Activated CD8-positive, alpha-beta T cell treated with anti-CD3 and anti-CD28 coated beads, Interleukin-2, amount 10 ng/mL, durations not matched to agents 7 days and 5 days (primary cell): ENCODE results near the gene ZNF346. TPM values are rescaled to one million over a fixed set of nuclear protein-coding genes. Genes with fewer than 3 reads are reported as not detected.

ENCODE experiments used
- ATAC-seq: fragments of 150-1000 bp; cut with Tn5 transposase; one replicate; pipeline ENCODE4 v1.10.0; 2021; ENCODE audit warnings: moderate library complexity
- CTCF ChIA-PET: fragments of 350-600 bp; sonication (Branson Sonifier 250); formaldehyde crosslinking; loops from one replicate; lab custom pipeline; 2021; ENCODE audit warnings: antibody characterized with exemption; lab: Charles Lee
- POLR2A ChIA-PET: fragments of 350-600 bp; sonication (Branson Sonifier 250); formaldehyde crosslinking; loops from one replicate; lab custom pipeline; 2021; ENCODE audit warnings: antibody characterized with exemption; lab: Charles Lee
- DNase-seq: peaks from one replicate; pipeline ENCODE4 v3.0.0-alpha.2; 2020
- H3K27ac Mint-ChIP-seq: one replicate; pipeline ENCODE4 v1.8.0; 2021; ENCODE audit warnings: mild to moderate bottlenecking, mixed read lengths
- H3K27me3 Mint-ChIP-seq: one replicate; pipeline ENCODE4 v1.8.0; 2021; ENCODE audit warnings: low read depth, mixed read lengths
- H3K36me3 Mint-ChIP-seq: one replicate; pipeline ENCODE4 v1.8.0; 2021; ENCODE audit warnings: low read depth, mixed read lengths
- H3K4me1 Mint-ChIP-seq: one replicate; pipeline ENCODE4 v1.8.0; 2021; ENCODE audit warnings: low read depth, mixed read lengths
- H3K4me3 Mint-ChIP-seq: one replicate; pipeline ENCODE4 v1.8.0; 2021; ENCODE audit warnings: mild to moderate bottlenecking, mixed read lengths
- H3K9me3 Mint-ChIP-seq: one replicate; pipeline ENCODE4 v1.8.0; 2022; ENCODE audit warnings: mixed read lengths; ENCODE audit not compliant: insufficient read depth
- total RNA-seq, 2 experiments: library from RNA; stranded (reverse); gene quantifications; one replicate each; pipeline ENCODE4 v1.2.3, GENCODE V29; 2021

ZNF346 gene
- total RNA-seq, 2 experiments from 2014 or later, result 25.1 to 29.8 TPM

DNA sequence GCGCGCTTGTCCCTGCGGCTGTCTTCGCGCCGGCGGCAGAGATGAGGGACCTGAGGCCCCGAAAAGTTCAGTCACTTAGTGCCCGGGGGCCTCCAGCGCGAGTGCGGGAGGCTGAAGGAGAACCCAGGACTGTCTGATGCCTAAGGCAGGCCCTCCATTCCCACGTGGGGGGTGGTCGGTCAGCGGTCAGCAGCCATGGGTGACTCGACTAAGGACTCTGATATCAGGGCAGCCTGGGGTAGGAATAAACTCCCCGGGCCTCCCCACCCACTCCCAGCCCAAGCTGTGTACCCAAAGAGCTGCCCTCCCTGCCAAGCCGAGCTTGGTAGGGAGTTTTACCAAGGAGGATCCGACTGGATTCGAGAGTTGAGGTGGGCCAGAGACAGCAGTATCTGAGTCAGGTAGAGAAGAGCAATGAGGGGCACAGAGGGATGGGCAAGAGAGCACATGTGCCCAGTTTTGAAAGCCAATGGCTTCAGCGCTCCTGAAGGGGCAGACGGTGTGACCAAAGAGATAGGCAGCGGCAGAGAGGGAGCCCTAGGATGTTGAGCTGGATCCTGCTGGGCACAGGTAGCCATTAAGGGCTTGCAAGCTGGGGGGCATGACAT, 65.0 kb downstream of the ZNF346 start:
- DNase-seq (no peak), ATAC-seq (no peak)
- no peak overlapping the region for H3K4me3 Mint-ChIP-seq
- H3K27ac Mint-ChIP-seq, result no peak overlapping the region
- no peaks in the 10 kb centered on the region for H3K9me3 Mint-ChIP-seq
- POLR2A ChIA-PET, result no interaction called here
- H3K4me1 Mint-ChIP-seq, result peaks cover 4% of the 10 kb centered on the region
- CTCF ChIA-PET, result interaction anchor here (0.9 to 8.8 kb wide), 5 partner anchors 17 to 427 kb away, joined by 3 to 70 read pairs (median 6); no protein-coding TSS in a partner anchor
- H3K36me3 Mint-ChIP-seq, result no peaks in the 10 kb centered on the region
- H3K27me3 Mint-ChIP-seq, result peaks cover 36% of the 10 kb centered on the region

DNA sequence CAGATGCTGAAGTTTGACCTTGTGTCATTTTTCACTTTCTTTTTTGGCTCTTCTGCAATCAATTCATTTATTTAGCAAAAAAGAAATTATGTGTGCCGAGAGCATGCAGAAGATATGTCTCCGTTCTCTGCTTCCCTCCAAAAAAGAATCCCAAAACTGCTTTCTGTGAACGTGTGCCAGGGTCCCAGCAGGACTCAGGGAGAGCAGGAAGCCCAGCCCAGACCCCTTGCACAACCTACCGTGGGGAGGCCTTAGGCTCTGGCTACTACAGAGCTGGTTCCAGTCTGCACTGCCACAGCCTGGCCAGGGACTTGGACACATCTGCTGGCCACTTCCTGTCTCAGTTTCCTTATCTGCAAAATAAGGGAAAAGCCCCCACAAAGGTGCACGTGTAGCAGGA, 66.6 kb downstream of the ZNF346 start:
- ATAC-seq, result no peak
- Mint-ChIP-seq H3K27ac (no peak overlapping the region), H3K4me3 (no peak overlapping the region), H3K27me3 (peaks cover 28% of the 10 kb centered on the region), H3K36me3 (no peaks in the 10 kb centered on the region), H3K4me1 (peaks cover 4% of the 10 kb centered on the region), H3K9me3 (no peaks in the 10 kb centered on the region)
- CTCF ChIA-PET, result no interaction called here
- no peak for DNase-seq
- POLR2A ChIA-PET, result no interaction called here

DNA sequence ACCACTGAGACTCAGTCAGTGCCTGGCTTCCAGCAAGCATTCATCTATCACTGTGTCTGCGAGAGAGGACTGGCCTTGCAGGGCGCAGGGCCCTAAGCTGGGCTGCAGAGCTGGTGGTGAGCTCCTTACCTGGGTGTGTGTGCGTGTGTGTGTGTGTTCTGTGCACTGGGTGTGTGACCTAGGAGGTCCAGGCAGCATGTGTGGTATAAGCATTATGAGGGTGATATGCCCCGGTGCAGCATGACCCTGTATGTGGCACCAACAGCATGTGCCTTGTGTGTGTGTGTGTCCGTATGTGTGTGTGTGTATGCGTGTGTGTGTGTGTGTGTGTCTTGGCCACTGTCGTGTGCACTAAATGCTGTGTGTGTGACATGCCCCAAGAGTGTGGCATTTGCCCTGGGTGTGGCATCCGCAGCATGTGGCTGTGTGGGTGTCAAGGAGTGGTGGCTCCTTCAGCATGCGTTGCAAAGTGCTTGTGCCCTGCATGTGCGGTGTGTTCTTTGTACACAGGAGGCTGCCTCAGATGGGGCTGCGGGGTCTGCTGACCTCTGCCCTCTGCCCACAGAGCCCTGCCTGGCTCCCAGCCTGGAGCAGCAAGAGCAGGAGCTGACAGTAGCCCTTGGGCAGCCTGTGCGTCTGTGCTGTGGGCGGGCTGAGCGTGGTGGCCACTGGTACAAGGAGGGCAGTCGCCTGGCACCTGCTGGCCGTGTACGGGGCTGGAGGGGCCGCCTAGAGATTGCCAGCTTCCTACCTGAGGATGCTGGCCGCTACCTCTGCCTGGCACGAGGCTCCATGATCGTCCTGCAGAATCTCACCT, 67.5 kb downstream of the ZNF346 start:
- POLR2A ChIA-PET, result no interaction called here
- DNase-seq (no peak), ATAC-seq (no peak)
- Mint-ChIP-seq H3K4me1 (peaks cover 4% of the 10 kb centered on the region), H3K27me3 (peaks cover 27% of the 10 kb centered on the region), H3K36me3 (no peaks in the 10 kb centered on the region), H3K27ac (no peak overlapping the region), H3K4me3 (no peak overlapping the region), H3K9me3 (no peaks in the 10 kb centered on the region)
- CTCF ChIA-PET, result no interaction called here

GRCh38 chr5:177090813-177091212, 68.3 kb downstream of the ZNF346 start:
- DNase-seq (no peak), ATAC-seq (no peak)
- ChIA-PET POLR2A (no interaction called here), CTCF (interaction anchor here (1.2 kb wide), 1 partner anchor 19 kb away, joined by 3 read pairs; no protein-coding TSS in a partner anchor)
- Mint-ChIP-seq H3K36me3 (no peaks in the 10 kb centered on the region), H3K9me3 (no peaks in the 10 kb centered on the region), H3K4me1 (peaks cover 4% of the 10 kb centered on the region), H3K27me3 (peaks cover 23% of the 10 kb centered on the region), H3K27ac (no peak overlapping the region), H3K4me3 (no peak overlapping the region)

GRCh38 chr5:177091232-177091631, 68.7 kb downstream of the ZNF346 start:
- H3K27ac Mint-ChIP-seq, result no peak overlapping the region
- DNase-seq (no peak), ATAC-seq (no peak)
- ChIA-PET POLR2A (no interaction called here), CTCF (interaction anchor here (1.2 kb wide), 1 partner anchor 20 kb away, joined by 3 read pairs; no protein-coding TSS in a partner anchor)
- H3K36me3 Mint-ChIP-seq, result no peaks in the 10 kb centered on the region
- H3K9me3 Mint-ChIP-seq, result no peaks in the 10 kb centered on the region
- H3K4me3 Mint-ChIP-seq, result no peak overlapping the region
- peaks cover 2% of the 10 kb centered on the region for H3K4me1 Mint-ChIP-seq
- H3K27me3 Mint-ChIP-seq, result peaks cover 19% of the 10 kb centered on the region

DNA sequence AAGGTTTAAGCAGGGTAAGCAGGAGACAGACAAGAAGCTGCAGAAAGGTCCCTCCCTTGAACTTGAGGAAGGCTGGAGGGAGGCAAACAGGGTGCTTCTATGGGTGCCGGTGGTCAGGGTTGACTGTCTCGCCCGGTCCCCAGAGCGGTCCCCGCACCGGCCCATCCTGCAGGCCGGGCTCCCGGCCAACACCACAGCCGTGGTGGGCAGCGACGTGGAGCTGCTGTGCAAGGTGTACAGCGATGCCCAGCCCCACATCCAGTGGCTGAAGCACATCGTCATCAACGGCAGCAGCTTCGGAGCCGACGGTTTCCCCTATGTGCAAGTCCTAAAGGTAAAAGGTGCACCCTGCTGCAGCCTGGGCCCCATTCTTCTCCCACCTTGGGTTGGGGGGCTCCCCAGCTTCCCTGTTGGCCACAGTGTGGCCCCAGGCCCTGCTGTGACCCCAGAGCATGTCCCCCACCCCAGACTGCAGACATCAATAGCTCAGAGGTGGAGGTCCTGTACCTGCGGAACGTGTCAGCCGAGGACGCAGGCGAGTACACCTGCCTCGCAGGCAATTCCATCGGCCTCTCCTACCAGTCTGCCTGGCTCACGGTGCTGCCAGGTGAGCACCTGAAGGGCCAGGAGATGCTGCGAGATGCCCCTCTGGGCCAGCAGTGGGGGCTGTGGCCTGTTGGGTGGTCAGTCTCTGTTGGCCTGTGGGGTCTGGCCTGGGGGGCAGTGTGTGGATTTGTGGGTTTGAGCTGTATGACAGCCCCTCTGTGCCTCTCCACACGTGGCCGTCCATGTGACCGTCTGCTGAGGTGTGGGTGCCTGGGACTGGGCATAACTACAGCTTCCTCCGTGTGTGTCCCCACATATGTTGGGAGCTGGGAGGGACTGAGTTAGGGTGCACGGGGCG, 69.9 kb downstream of the ZNF346 start:
- Mint-ChIP-seq H3K4me3 (no peak overlapping the region), H3K4me1 (no peaks in the 10 kb centered on the region), H3K27ac (no peak overlapping the region), H3K36me3 (no peaks in the 10 kb centered on the region), H3K27me3 (peaks cover 15% of the 10 kb centered on the region), H3K9me3 (no peaks in the 10 kb centered on the region)
- no peak for ATAC-seq
- CTCF ChIA-PET, result no interaction called here
- POLR2A ChIA-PET, result no interaction called here
- no peak for DNase-seq

DNA sequence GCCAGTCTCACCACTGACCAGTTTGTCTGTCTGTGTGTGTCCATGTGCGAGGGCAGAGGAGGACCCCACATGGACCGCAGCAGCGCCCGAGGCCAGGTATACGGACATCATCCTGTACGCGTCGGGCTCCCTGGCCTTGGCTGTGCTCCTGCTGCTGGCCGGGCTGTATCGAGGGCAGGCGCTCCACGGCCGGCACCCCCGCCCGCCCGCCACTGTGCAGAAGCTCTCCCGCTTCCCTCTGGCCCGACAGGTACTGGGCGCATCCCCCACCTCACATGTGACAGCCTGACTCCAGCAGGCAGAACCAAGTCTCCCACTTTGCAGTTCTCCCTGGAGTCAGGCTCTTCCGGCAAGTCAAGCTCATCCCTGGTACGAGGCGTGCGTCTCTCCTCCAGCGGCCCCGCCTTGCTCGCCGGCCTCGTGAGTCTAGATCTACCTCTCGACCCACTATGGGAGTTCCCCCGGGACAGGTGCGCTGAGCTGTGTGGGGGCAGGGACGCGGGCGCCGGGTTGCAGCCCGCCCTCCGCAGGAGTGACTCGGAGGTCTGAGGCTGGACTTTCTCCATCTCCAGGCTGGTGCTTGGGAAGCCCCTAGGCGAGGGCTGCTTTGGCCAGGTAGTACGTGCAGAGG, 70.7 kb downstream of the ZNF346 start:
- H3K36me3 Mint-ChIP-seq, result no peaks in the 10 kb centered on the region
- H3K27ac Mint-ChIP-seq, result no peak overlapping the region
- no peak for ATAC-seq
- ChIA-PET CTCF (no interaction called here), POLR2A (no interaction called here)
- H3K27me3 Mint-ChIP-seq, result peaks cover 10% of the 10 kb centered on the region
- DNase-seq, result no peak
- H3K4me1 Mint-ChIP-seq, result no peaks in the 10 kb centered on the region
- no peak overlapping the region for H3K4me3 Mint-ChIP-seq
- no peaks in the 10 kb centered on the region for H3K9me3 Mint-ChIP-seq

DNA sequence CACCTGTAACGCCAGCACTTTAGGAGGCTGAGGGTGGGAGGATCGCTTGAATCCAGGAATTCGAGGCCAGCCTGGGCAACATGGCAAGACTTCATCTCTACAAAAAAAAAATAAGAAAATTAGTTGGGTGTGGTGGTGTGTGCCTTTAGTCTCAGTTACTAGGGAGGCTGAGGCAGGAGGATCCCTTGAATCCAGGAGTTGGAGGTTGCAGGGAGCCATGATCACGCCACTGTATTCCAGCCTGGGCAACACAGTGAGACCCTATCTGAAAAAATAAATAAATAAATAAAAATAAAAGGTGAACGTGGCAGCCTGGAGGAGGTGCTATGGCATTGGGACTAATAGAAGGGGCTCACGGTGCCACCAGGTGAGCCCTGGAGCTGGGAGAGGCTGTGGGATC, 71.3 kb downstream of the ZNF346 start:
- ATAC-seq (no peak), DNase-seq (no peak)
- no peak overlapping the region for H3K4me3 Mint-ChIP-seq
- H3K4me1 Mint-ChIP-seq, result no peaks in the 10 kb centered on the region
- POLR2A ChIA-PET, result no interaction called here
- peaks cover 7% of the 10 kb centered on the region for H3K27me3 Mint-ChIP-seq
- H3K27ac Mint-ChIP-seq, result no peak overlapping the region
- no peaks in the 10 kb centered on the region for H3K9me3 Mint-ChIP-seq
- H3K36me3 Mint-ChIP-seq, result no peaks in the 10 kb centered on the region
- CTCF ChIA-PET, result no interaction called here

GRCh38 chr5:177094224-177095087, 72.0 kb downstream of the ZNF346 start:
- H3K27ac Mint-ChIP-seq, result no peak overlapping the region
- ChIA-PET POLR2A (no interaction called here), CTCF (no interaction called here)
- no peaks in the 10 kb centered on the region for H3K9me3 Mint-ChIP-seq
- H3K36me3 Mint-ChIP-seq, result no peaks in the 10 kb centered on the region
- H3K27me3 Mint-ChIP-seq, result peaks cover 5% of the 10 kb centered on the region
- DNase-seq, result no peak
- no peak overlapping the region for H3K4me3 Mint-ChIP-seq
- ATAC-seq, result no peak
- H3K4me1 Mint-ChIP-seq, result no peaks in the 10 kb centered on the region

GRCh38 chr5:177095088-177095669, 72.7 kb downstream of the ZNF346 start:
- no peak overlapping the region for H3K4me3 Mint-ChIP-seq
- no peaks in the 10 kb centered on the region for H3K36me3 Mint-ChIP-seq
- H3K9me3 Mint-ChIP-seq, result no peaks in the 10 kb centered on the region
- ATAC-seq (no peak), DNase-seq (no peak)
- CTCF ChIA-PET, result no interaction called here
- no peak overlapping the region for H3K27ac Mint-ChIP-seq
- no peaks in the 10 kb centered on the region for H3K4me1 Mint-ChIP-seq
- POLR2A ChIA-PET, result no interaction called here
- peaks cover 2% of the 10 kb centered on the region for H3K27me3 Mint-ChIP-seq
